HepG2 (cell line): ENCODE results near the gene NDFIP2. TPM values are rescaled to one million over a fixed set of nuclear protein-coding genes. Genes with fewer than 3 reads are reported as not detected.

Source experiments
- HNF4A ChIP-seq: sonication (generic); formaldehyde crosslinking; IDR thresholded peaks from 2 replicates; pipeline ENCODE4 v1.4.0; 2020; ENCODE audit warnings: missing genetic modification reagents
- IRF2 ChIP-seq: IDR thresholded peaks from 2 replicates; pipeline ENCODE4 v1.6.1; 2018; ENCODE audit warnings: missing genetic modification reagents, missing compliant biosample characterization
- NONO ChIP-seq, 2 experiments: fragments of 450-650 bp in 1 of 2; sonication (generic) in 1 of 2; formaldehyde crosslinking in 1 of 2; IDR thresholded peaks in 1 of 2; conservative IDR thresholded peaks in 1 of 2; 2 replicates each; pipeline versions ENCODE4 v1.6.1 to v1.8.0; 2017 to 2022; ENCODE audit warnings: mild to moderate bottlenecking in 1 of 2, missing genetic modification reagents in 1 of 2, moderate library complexity in 1 of 2
- ZKSCAN5 ChIP-seq: sonication (generic); formaldehyde crosslinking; IDR thresholded peaks from 2 replicates; pipeline ENCODE4 v1.5.1; 2020; ENCODE audit warnings: mild to moderate bottlenecking, missing genetic modification reagents
- ZNF234 ChIP-seq: sonication (generic); formaldehyde crosslinking; conservative IDR thresholded peaks from 2 replicates; pipeline ENCODE4 v1.5.1; 2020; ENCODE audit warnings: mild to moderate bottlenecking, missing genetic modification reagents
- polyA plus RNA-seq, 8 experiments: library from polyadenylated mRNA; depleted of rRNA in 3 of 8; stranded (reverse) in 7 of 8; unstranded in 1 of 8; fragments of >200 nt; fragmentation: Illumina TruSeq in 4 of 8; extraction: Trizol in 4 of 8; gene quantifications; 2 replicates each; pipeline versions ENCODE4 v1.2.1 to v1.2.3, GENCODE V29; 2011 to 2016; ENCODE audit warnings: low read depth in 4 of 8, missing spikeins in 1 of 8, mixed read lengths in 1 of 8; ENCODE audit not compliant: insufficient read depth in 1 of 8
- total RNA-seq, 5 experiments: library from RNA; depleted of rRNA; stranded (reverse); fragments of >200 nt; fragmentation: Illumina TruSeq; extraction: Trizol; gene quantifications; 2 replicates each; pipeline ENCODE4 v1.2.3, GENCODE V29; 2016; ENCODE audit warnings: low read depth in 1 of 5
- TF ChIP-seq, protein P1 (sequence below): sonication (generic); formaldehyde crosslinking; IDR thresholded peaks from 2 replicates; pipeline ENCODE4 v1.5.1; 2020; ENCODE audit warnings: mild to moderate bottlenecking, missing genetic modification reagents, borderline replicate concordance
- TF ChIP-seq, protein P2 (sequence below): sonication (generic); formaldehyde crosslinking; IDR thresholded peaks from 2 replicates; pipeline ENCODE4 v1.9.0; 2021; ENCODE audit warnings: mild to moderate bottlenecking, missing genetic modification reagents
- TF ChIP-seq, protein P3 (sequence below): sonication (generic); formaldehyde crosslinking; conservative IDR thresholded peaks from 2 replicates; pipeline ENCODE4 v1.4.0; 2020; ENCODE audit warnings: missing genetic modification reagents

Gene NDFIP2
- total and polyA plus RNA-seq, 2 of the 13 experiments (the other 11 are each of a cell fraction or from before 2014, with no cell fraction given), result 23.2 to 32.0 TPM

DNA sequence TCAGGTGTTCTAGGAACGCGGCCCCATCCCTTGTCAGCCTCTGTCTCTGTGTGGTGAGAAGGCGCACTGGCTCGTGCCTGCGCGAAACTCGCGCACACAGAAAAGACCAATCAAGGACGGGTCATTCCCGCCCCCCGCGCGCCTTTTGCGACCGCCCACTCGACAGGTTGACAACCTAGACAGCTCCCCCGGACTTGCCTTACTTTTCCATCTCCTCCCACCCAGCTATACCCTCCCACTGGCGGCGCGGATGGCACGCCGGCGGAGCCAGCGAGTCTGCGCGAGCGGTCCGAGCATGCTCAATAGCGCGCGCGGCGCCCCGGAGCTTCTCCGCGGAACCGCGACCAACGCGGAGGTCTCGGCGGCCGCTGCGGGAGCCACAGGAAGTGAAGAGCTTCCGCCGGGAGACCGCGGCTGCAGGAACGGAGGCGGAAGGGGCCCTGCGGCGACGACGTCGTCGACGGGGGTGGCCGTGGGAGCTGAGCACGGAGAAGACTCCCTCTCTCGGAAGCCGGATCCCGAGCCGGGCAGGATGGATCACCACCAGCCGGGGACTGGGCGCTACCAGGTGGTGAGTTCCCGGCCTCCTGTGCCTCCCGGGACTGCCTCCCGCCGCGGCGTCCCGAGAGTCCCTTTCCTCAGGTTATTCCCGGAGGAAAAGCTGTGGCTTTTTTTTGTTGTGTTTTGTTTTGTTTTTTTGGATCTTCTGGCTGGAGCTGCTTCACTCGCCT, at the start of gene NDFIP2 (continued):
- TF ChIP-seq, protein P1, sequence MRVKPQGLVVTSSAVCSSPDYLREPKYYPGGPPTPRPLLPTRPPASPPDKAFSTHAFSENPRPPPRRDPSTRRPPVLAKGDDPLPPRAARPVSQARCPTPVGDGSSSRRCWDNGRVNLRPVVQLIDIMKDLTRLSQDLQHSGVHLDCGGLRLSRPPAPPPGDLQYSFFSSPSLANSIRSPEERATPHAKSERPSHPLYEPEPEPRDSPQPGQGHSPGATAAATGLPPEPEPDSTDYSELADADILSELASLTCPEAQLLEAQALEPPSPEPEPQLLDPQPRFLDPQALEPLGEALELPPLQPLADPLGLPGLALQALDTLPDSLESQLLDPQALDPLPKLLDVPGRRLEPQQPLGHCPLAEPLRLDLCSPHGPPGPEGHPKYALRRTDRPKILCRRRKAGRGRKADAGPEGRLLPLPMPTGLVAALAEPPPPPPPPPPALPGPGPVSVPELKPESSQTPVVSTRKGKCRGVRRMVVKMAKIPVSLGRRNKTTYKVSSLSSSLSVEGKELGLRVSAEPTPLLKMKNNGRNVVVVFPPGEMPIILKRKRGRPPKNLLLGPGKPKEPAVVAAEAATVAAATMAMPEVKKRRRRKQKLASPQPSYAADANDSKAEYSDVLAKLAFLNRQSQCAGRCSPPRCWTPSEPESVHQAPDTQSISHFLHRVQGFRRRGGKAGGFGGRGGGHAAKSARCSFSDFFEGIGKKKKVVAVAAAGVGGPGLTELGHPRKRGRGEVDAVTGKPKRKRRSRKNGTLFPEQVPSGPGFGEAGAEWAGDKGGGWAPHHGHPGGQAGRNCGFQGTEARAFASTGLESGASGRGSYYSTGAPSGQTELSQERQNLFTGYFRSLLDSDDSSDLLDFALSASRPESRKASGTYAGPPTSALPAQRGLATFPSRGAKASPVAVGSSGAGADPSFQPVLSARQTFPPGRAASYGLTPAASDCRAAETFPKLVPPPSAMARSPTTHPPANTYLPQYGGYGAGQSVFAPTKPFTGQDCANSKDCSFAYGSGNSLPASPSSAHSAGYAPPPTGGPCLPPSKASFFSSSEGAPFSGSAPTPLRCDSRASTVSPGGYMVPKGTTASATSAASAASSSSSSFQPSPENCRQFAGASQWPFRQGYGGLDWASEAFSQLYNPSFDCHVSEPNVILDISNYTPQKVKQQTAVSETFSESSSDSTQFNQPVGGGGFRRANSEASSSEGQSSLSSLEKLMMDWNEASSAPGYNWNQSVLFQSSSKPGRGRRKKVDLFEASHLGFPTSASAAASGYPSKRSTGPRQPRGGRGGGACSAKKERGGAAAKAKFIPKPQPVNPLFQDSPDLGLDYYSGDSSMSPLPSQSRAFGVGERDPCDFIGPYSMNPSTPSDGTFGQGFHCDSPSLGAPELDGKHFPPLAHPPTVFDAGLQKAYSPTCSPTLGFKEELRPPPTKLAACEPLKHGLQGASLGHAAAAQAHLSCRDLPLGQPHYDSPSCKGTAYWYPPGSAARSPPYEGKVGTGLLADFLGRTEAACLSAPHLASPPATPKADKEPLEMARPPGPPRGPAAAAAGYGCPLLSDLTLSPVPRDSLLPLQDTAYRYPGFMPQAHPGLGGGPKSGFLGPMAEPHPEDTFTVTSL, result no peak
- TF ChIP-seq IRF2 (CRISPR knock-in tag), result peak; percentile 55; the same call in 1 of the 2 replicates
- TF ChIP-seq, protein P2, sequence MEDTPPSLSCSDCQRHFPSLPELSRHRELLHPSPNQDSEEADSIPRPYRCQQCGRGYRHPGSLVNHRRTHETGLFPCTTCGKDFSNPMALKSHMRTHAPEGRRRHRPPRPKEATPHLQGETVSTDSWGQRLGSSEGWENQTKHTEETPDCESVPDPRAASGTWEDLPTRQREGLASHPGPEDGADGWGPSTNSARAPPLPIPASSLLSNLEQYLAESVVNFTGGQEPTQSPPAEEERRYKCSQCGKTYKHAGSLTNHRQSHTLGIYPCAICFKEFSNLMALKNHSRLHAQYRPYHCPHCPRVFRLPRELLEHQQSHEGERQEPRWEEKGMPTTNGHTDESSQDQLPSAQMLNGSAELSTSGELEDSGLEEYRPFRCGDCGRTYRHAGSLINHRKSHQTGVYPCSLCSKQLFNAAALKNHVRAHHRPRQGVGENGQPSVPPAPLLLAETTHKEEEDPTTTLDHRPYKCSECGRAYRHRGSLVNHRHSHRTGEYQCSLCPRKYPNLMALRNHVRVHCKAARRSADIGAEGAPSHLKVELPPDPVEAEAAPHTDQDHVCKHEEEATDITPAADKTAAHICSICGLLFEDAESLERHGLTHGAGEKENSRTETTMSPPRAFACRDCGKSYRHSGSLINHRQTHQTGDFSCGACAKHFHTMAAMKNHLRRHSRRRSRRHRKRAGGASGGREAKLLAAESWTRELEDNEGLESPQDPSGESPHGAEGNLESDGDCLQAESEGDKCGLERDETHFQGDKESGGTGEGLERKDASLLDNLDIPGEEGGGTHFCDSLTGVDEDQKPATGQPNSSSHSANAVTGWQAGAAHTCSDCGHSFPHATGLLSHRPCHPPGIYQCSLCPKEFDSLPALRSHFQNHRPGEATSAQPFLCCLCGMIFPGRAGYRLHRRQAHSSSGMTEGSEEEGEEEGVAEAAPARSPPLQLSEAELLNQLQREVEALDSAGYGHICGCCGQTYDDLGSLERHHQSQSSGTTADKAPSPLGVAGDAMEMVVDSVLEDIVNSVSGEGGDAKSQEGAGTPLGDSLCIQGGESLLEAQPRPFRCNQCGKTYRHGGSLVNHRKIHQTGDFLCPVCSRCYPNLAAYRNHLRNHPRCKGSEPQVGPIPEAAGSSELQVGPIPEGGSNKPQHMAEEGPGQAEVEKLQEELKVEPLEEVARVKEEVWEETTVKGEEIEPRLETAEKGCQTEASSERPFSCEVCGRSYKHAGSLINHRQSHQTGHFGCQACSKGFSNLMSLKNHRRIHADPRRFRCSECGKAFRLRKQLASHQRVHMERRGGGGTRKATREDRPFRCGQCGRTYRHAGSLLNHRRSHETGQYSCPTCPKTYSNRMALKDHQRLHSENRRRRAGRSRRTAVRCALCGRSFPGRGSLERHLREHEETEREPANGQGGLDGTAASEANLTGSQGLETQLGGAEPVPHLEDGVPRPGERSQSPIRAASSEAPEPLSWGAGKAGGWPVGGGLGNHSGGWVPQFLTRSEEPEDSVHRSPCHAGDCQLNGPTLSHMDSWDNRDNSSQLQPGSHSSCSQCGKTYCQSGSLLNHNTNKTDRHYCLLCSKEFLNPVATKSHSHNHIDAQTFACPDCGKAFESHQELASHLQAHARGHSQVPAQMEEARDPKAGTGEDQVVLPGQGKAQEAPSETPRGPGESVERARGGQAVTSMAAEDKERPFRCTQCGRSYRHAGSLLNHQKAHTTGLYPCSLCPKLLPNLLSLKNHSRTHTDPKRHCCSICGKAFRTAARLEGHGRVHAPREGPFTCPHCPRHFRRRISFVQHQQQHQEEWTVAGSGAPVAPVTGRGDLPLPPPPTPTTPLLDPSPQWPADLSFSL (CRISPR knock-in tag), result 0 out of 2 replicates have a peak, but pooled peaks have one; percentile 20
- TF ChIP-seq, protein P3, sequence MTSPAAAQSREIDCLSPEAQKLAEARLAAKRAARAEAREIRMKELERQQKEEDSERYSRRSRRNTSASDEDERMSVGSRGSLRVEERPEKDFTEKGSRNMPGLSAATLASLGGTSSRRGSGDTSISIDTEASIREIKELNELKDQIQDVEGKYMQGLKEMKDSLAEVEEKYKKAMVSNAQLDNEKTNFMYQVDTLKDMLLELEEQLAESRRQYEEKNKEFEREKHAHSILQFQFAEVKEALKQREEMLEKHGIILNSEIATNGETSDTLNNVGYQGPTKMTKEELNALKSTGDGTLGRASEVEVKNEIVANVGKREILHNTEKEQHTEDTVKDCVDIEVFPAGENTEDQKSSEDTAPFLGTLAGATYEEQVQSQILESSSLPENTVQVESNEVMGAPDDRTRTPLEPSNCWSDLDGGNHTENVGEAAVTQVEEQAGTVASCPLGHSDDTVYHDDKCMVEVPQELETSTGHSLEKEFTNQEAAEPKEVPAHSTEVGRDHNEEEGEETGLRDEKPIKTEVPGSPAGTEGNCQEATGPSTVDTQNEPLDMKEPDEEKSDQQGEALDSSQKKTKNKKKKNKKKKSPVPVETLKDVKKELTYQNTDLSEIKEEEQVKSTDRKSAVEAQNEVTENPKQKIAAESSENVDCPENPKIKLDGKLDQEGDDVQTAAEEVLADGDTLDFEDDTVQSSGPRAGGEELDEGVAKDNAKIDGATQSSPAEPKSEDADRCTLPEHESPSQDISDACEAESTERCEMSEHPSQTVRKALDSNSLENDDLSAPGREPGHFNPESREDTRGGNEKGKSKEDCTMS (CRISPR knock-in tag), result no peak
- 0 out of 2 replicates have a peak, but pooled peaks have one; percentile 21 for TF ChIP-seq ZKSCAN5 (CRISPR knock-in tag)
- TF ChIP-seq ZNF234 (CRISPR knock-in tag), result peak; percentile 94
- no peak for TF ChIP-seq HNF4A
- no peak for TF ChIP-seq NONO (IDR thresholded peaks at IDR 0.05)
- TF ChIP-seq NONO (CRISPR knock-in tag; conservative IDR thresholded peaks at IDR 0.05), result peak; percentile 68
